Vagina (tissue), 2 donors: ENCODE measurements around the gene SELL. TPM values are rescaled to one million over a fixed set of nuclear protein-coding genes. Genes with fewer than 3 reads are reported as not detected.
A peak's percentile ranks its signal among the peaks of the same experiment; 100 is the strongest.

Experiments
- DNase-seq, 2 donors: peaks; one replicate each; pipeline ENCODE4 v3.0.0-alpha.2; 2017; ENCODE audit errors: extremely low spot score in 2 of 2
- H3K27ac ChIP-seq: fragments of 200-600 bp; sonication (generic); one replicate; pipeline ENCODE4 v1.5.1; 2019
- H3K27me3 ChIP-seq: fragments of 200-600 bp; sonication (generic); one replicate; pipeline ENCODE4 v1.5.1; 2019
- H3K36me3 ChIP-seq, 2 donors: fragments of 200-600 bp; sonication (generic); one replicate each; pipeline ENCODE4 v1.5.1; 2017 to 2019
- H3K4me1 ChIP-seq: fragments of 200-600 bp; sonication (generic); one replicate; pipeline ENCODE4 v1.5.1; 2019
- H3K4me3 ChIP-seq, 2 donors: fragments of 200-600 bp; sonication (generic); 1 replicate in 1 of 2; 2 replicates in 1 of 2; pipeline ENCODE4 v1.5.1; 2016 to 2019
- H3K9me3 ChIP-seq: fragments of 200-600 bp; sonication (generic); one replicate; pipeline ENCODE4 v1.5.1; 2019
- POLR2A ChIP-seq, 2 donors: fragments of 450-650 bp; IDR thresholded peaks; one replicate each; pipeline ENCODE4 v1.6.1; 2017; ENCODE audit warnings: antibody characterized with exemption in 2 of 2, mild to moderate bottlenecking in 2 of 2, moderate library complexity in 2 of 2
- POLR2AphosphoS5 ChIP-seq, 2 donors: sonication (generic); formaldehyde crosslinking; IDR thresholded peaks; one replicate each; pipeline ENCODE4 v1.9.0; 2017; ENCODE audit warnings: antibody characterized with exemption in 2 of 2, mild to moderate bottlenecking in 2 of 2, low read depth in 1 of 2; ENCODE audit not compliant: insufficient read depth in 1 of 2
- intact Hi-C: fragments of 100-400 bp; cut with DNase I; formaldehyde crosslinking; loops from one replicate; pipeline ENCODE4 v1.15.1; 2023
- total RNA-seq: library from RNA; depleted of rRNA; stranded (reverse); fragments of >200 nt; gene quantifications from one replicate; pipeline ENCODE4 v1.2.3, GENCODE V29; 2016
- TF ChIP-seq, protein P1 (sequence below), 3 experiments: fragments of 450-650 bp in 2 of 3; fragments of 200-600 bp in 1 of 3; sonication (generic) in 1 of 3; IDR thresholded peaks; one replicate each; pipeline ENCODE4 v1.5.1; 2017 to 2019; ENCODE audit warnings: antibody characterized with exemption in 3 of 3, mild to moderate bottlenecking in 2 of 3, moderate library complexity in 2 of 3

SELL gene
- total RNA-seq, 1 donor from 2014 or later: not detected

DNA sequence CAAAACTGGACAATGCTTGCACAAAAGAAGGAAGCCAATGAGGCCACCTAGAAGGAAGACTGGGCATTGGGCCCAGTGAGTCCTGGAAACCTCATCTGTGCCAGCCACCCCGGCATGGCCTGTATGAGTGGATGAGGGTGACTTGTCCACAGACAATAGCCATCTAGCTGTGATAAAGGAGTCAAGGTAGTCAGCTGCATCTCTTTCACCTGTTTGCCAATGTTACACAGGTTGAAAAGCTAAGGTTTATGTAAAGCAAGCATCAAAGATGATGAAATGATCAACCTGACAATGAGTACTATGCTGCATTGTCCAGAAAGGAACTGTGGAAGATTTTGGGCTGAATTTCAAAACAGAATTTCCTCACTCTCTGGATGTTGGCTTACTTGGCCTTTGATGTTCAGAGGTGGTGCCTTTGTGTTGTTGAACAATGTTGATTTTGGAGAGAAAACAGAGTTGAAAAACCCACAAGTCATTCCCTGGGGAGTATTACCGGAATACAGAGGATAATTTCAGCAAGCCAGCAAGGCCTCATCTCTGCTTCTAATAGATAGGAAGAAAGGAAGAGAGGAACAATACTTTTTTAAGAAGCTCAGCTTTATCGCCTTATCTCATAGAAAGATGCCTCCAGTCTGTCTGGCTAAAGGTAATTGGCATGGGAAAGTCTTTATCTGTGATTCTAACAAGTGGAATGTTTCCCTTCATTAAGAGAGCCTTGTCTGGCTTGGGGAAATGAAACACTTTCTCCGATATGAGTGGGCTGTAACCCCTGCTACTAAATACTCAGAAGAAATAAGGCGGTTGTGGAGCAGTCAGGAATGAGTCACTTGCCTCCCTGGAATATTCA is 33.8 kb upstream of the SELL start:
- DNase-seq: no peak
- intact Hi-C loops: no loop called here
- Histone ChIP-seq H3K4me1 (peaks cover 10% of the 10 kb centered on the region), H3K27ac (no peak overlapping the region), H3K9me3 (no peaks in the 10 kb centered on the region), H3K4me3 (no peak overlapping the region), H3K27me3 (no peaks in the 10 kb centered on the region), H3K36me3 (no peaks in the 10 kb centered on the region)
- no peak for TF ChIP-seq POLR2A (IDR thresholded peaks at IDR 0.05)
- TF ChIP-seq, protein P1, sequence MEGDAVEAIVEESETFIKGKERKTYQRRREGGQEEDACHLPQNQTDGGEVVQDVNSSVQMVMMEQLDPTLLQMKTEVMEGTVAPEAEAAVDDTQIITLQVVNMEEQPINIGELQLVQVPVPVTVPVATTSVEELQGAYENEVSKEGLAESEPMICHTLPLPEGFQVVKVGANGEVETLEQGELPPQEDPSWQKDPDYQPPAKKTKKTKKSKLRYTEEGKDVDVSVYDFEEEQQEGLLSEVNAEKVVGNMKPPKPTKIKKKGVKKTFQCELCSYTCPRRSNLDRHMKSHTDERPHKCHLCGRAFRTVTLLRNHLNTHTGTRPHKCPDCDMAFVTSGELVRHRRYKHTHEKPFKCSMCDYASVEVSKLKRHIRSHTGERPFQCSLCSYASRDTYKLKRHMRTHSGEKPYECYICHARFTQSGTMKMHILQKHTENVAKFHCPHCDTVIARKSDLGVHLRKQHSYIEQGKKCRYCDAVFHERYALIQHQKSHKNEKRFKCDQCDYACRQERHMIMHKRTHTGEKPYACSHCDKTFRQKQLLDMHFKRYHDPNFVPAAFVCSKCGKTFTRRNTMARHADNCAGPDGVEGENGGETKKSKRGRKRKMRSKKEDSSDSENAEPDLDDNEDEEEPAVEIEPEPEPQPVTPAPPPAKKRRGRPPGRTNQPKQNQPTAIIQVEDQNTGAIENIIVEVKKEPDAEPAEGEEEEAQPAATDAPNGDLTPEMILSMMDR (IDR thresholded peaks at IDR 0.05): no peak
- no peak for TF ChIP-seq POLR2AphosphoS5 (IDR thresholded peaks at IDR 0.05; ENCODE audit: insufficient read depth in 1 of 2, low read depth in 1 of 2)

DNA sequence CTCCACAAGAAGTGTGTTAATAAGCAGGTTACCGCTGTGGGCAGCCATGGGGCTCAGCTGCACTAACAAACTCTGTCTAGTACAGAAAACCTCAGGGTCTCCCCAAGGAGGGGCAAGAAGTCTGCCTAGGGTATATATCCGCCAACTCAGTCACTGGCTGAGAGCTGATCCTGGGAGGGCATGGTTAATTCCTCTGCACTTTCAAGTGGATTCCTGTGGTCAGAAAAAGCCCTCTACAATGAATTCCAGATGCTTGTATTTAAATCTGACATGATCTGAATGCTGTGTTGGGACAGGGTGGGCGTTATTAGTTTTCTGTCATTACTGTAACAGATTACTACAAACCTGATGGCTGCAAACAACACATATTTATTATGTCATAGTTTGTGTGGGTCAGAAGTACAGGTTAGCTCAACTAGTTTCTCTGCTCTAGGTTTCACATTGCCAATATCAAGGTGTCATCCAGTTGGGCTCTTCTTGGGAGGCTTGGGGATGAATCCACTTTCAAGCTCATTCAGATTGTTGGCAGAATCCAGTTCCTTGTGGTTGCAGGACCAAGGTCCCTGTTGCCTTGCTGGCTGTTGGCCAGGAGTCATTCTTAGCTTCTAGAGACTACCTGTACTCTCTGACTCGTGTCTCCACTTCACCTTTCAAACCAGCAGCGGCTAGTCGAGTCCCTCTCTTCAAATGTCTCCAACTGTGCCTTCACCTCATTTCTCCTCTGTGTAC is 30.4 kb upstream of the SELL start:
- intact Hi-C loops: no loop called here
- Histone ChIP-seq H3K27me3 (no peaks in the 10 kb centered on the region), H3K4me1 (peaks cover 10% of the 10 kb centered on the region), H3K27ac (no peak overlapping the region), H3K36me3 (no peaks in the 10 kb centered on the region), H3K9me3 (no peaks in the 10 kb centered on the region), H3K4me3 (no peak overlapping the region)
- no peak for DNase-seq
- TF ChIP-seq, protein P1 (IDR thresholded peaks at IDR 0.05): no peak
- TF ChIP-seq POLR2A (IDR thresholded peaks at IDR 0.05) (no peak), POLR2AphosphoS5 (IDR thresholded peaks at IDR 0.05; ENCODE audit: insufficient read depth in 1 of 2, low read depth in 1 of 2) (no peak)

DNA sequence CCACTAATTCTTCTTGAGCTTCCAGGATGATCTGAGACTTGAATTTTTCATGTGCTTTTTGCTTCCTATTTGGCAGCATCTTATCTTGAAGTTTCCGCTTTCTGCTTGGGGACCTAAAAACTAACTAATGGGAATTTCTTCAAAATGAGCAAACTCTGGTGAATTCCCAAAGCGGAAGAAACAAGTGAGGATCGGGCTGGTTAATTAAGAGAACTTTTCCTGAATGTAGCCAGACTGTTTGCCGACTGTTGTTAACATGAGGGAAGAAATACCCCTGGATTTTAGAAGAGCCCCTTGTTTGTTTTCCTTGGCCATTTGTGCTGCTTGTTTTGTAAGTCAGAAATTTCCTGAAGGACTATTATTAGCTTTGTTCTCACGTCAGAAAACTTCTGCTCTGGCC is 28.6 kb upstream of the SELL start:
- no peaks in the 10 kb centered on the region for H3K9me3 ChIP-seq
- peaks cover 10% of the 10 kb centered on the region for H3K4me1 ChIP-seq
- intact Hi-C loops: no loop called here
- TF ChIP-seq, protein P1 (IDR thresholded peaks at IDR 0.05): no peak
- TF ChIP-seq POLR2AphosphoS5 (IDR thresholded peaks at IDR 0.05; ENCODE audit: insufficient read depth in 1 of 2, low read depth in 1 of 2): peak in 1 of 2 donors; percentile 39
- no peaks in the 10 kb centered on the region for H3K27me3 ChIP-seq
- H3K27ac ChIP-seq: no peak overlapping the region
- DNase-seq: no peak
- H3K4me3 ChIP-seq: no peak overlapping the region
- H3K36me3 ChIP-seq: no peaks in the 10 kb centered on the region

DNA sequence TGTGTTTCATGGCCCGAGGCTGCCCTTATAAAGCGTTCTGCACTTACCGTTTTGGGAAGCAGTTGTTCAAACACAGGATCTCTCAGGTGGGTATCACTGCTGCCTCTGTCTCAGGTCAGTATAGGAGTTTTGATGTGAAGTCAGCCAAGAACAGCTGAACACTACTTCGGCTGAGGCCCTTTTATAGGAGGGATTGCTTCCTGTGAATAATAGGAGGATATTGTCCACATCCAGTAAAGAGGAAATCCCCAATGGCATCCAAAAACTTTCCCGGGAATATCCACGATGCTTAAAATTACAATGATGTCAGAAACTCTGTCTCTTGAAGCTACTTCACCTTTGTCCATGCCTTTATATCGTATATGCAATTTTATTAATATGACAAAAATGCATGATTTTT is 22.5 kb upstream of the SELL start, which contains the start of gene SELE:
SELE (minus strand) TSS at position 156 of the 400 bp plus-strand sequence. CDS start 467 bp downstream, outside the sequence.
- intact Hi-C loops: no loop called here
- Histone ChIP-seq H3K36me3 (no peaks in the 10 kb centered on the region), H3K9me3 (no peaks in the 10 kb centered on the region), H3K4me1 (no peaks in the 10 kb centered on the region), H3K27me3 (no peaks in the 10 kb centered on the region), H3K4me3 (no peak within 1 kb of the TSS), H3K27ac (no peak within 1 kb of the TSS)
- no peak for DNase-seq
- TF ChIP-seq POLR2A (IDR thresholded peaks at IDR 0.05) (no peak), POLR2AphosphoS5 (IDR thresholded peaks at IDR 0.05; ENCODE audit: insufficient read depth in 1 of 2, low read depth in 1 of 2) (no peak)
- TF ChIP-seq, protein P1 (IDR thresholded peaks at IDR 0.05): no peak
